A549 (cell line): ENCODE results near the gene GXYLT2.

Experiments
- BHLHE40 ChIP-seq: IDR thresholded peaks from 2 replicates; pipeline ENCODE4 v1.6.1; 2012; ENCODE audit warnings: low read depth, low read length, inconsistent platforms
- CHD4 ChIP-seq: fragments of 200-600 bp; sonication (generic); IDR thresholded peaks from 2 replicates; pipeline ENCODE4 v1.6.1; 2016; ENCODE audit warnings: antibody characterized with exemption, mild to moderate bottlenecking, borderline replicate concordance
- CTCF ChIP-seq: fragments of >200 bp; sonication (Bioruptor Twin); formaldehyde crosslinking; IDR thresholded peaks from 3 replicates; pipeline ENCODE4 v1.5.1; 2016
- HES2 ChIP-seq: fragments of >200 bp; sonication (Bioruptor Twin); formaldehyde crosslinking; IDR thresholded peaks from 2 replicates; pipeline ENCODE4 v1.6.1; 2016
- PBX3 ChIP-seq: IDR thresholded peaks from 2 replicates; pipeline ENCODE4 v1.6.1; 2012
- PHF8 ChIP-seq: fragments of 200-600 bp; sonication (generic); IDR thresholded peaks from 2 replicates; pipeline ENCODE4 v1.6.1; 2016; ENCODE audit warnings: low read depth, mild to moderate bottlenecking, antibody characterized with exemption, moderate library complexity, borderline replicate concordance
- POLR2A ChIP-seq: IDR thresholded peaks from 2 replicates; pipeline ENCODE4 v1.6.1; 2012; ENCODE audit warnings: mild to moderate bottlenecking, low read length
- RAD21 ChIP-seq, 2 experiments: fragments of >200 bp in 1 of 2; sonication (Bioruptor Twin) in 1 of 2; formaldehyde crosslinking in 1 of 2; IDR thresholded peaks in 1 of 2; conservative IDR thresholded peaks in 1 of 2; 2 replicates in 1 of 2; 3 replicates in 1 of 2; pipeline ENCODE4 v1.6.1; 2012 to 2018; ENCODE audit warnings: inconsistent platforms in 1 of 2
- SREBF2 ChIP-seq: fragments of 450-650 bp; IDR thresholded peaks from 2 replicates; pipeline ENCODE4 v1.6.1; 2014; ENCODE audit warnings: mild to moderate bottlenecking, moderate library complexity
- USF2 ChIP-seq: fragments of 450-650 bp; IDR thresholded peaks from 2 replicates; pipeline ENCODE4 v1.6.1; 2014; ENCODE audit warnings: antibody characterized with exemption
- ZSCAN20 ChIP-seq: fragments of 250-450 bp; sonication (Bioruptor Pico); IDR thresholded peaks from 2 replicates; pipeline ENCODE4 v1.8.0; 2022; ENCODE audit warnings: mild to moderate bottlenecking, moderate library complexity

- TF ChIP-seq CTCF = no peak
- TF ChIP-seq POLR2A = no peak
- no peak for TF ChIP-seq HES2
- no peak for TF ChIP-seq RAD21 (conservative IDR thresholded peaks at IDR 0.05 in 1 of 2, IDR thresholded peaks at IDR 0.05 in 1 of 2)
- no peak for TF ChIP-seq ZSCAN20 (CRISPR knock-in tag)
- no peak for TF ChIP-seq BHLHE40
- TF ChIP-seq SREBF2 = no peak
- TF ChIP-seq CHD4 = no peak
- no peak for TF ChIP-seq USF2
- no peak for TF ChIP-seq PBX3
- no peak for TF ChIP-seq PHF8
Measured at GRCh38 chr3:72970942-72971341, 83.1 kb downstream of the GXYLT2 start.
